Kidney (tissue), 22 donors: Measurements from ENCODE around the gene BICD2. TPM values are rescaled to one million over a fixed set of nuclear protein-coding genes. Genes with fewer than 3 reads are reported as not detected.
A peak's percentile ranks its signal among the peaks of the same experiment; 100 is the strongest.
"Not testable (repeated sequence)": the region's sequence is repeated elsewhere in the genome, so short reads cannot be mapped to it uniquely, and the experiment has no call there.

Experiments
- DNase-seq, 5 donors: peaks; one replicate each; pipeline ENCODE4 v3.0.0-alpha.2; 2013 to 2020
- FAIRE-seq: peaks from 2 replicates; lab custom pipeline; 2012; peaks lifted over from hg19 to GRCh38; lab: Jason Lieb, UNC
- H3K27ac ChIP-seq, 2 donors: one replicate each; pipeline ENCODE4 v1.7.0; 2013; ENCODE audit warnings: low read depth in 2 of 2, low read length in 2 of 2, inconsistent platforms in 1 of 2
- H3K27me3 ChIP-seq: one replicate; pipeline ENCODE4 v1.7.1; 2013; ENCODE audit warnings: low read length, inconsistent platforms; ENCODE audit not compliant: control insufficient read depth, insufficient read depth
- H3K36me3 ChIP-seq, 3 donors: one replicate each; pipeline versions ENCODE4 v1.7.0 to v1.7.1; 2013; ENCODE audit warnings: low read length in 3 of 3, control low read depth in 1 of 3, inconsistent platforms in 1 of 3; ENCODE audit not compliant: insufficient read depth in 3 of 3, control insufficient read depth in 2 of 3
- H3K4me1 ChIP-seq, 3 donors: one replicate each; pipeline versions ENCODE4 v1.7.0 to v1.7.1; 2013; ENCODE audit warnings: low read length in 3 of 3, inconsistent platforms in 1 of 3, low read depth in 1 of 3; ENCODE audit not compliant: control insufficient read depth in 2 of 3, insufficient read depth in 2 of 3
- H3K4me3 ChIP-seq, 3 donors: one replicate each; pipeline versions ENCODE4 v1.7.0 to v1.8.1; 2013; ENCODE audit warnings: low read length in 3 of 3, control low read depth in 1 of 3, inconsistent platforms in 1 of 3
- H3K9ac ChIP-seq, 3 donors: one replicate each; pipeline versions ENCODE4 v1.7.0 to v1.7.1; 2013; ENCODE audit warnings: low read length in 3 of 3, control low read depth in 1 of 3, inconsistent platforms in 1 of 3
- H3K9me3 ChIP-seq, 3 donors: one replicate each; pipeline versions ENCODE4 v1.7.0 to v1.7.1; 2013; ENCODE audit warnings: low read length in 3 of 3, control low read depth in 1 of 3, inconsistent platforms in 1 of 3; ENCODE audit not compliant: control insufficient read depth in 2 of 3, insufficient read depth in 1 of 3
- CTCF ChIP-seq: IDR thresholded peaks from 3 replicates; pipeline ENCODE4 v1.5.1; 2012; ENCODE audit warnings: mild to moderate bottlenecking, moderate library complexity, borderline replicate concordance; ENCODE audit not compliant: insufficient read depth; ENCODE audit errors: extremely low read depth
- intact Hi-C: fragments of 100-400 bp; cut with DNase I; formaldehyde crosslinking; loops from one replicate; pipeline ENCODE4 v1.11.1; 2022
- long read RNA-seq, 10 donors: library from polyadenylated mRNA in 1 of 10; unstranded in 1 of 10; transcript quantifications; one replicate each; pipeline ENCODE4 v2.0.0 and lab custom pipeline, GENCODE V29; 2021 to 2026
- polyA plus RNA-seq: library from polyadenylated mRNA; stranded (reverse); fragments of 350-450 nt; fragmentation: Illumina TruSeq; extraction: RNeasy Lipid Tissue Mini Kit (QIAGEN cat#74804); gene quantifications from one replicate; pipeline ENCODE4 v1.2.3, GENCODE V29; 2014; ENCODE audit warnings: low read depth, low replicate concordance; ENCODE audit not compliant: insufficient read depth
- total RNA-seq: library from RNA; stranded (reverse); fragmentation: NEBNext Ultra II Directional; extraction: Animal tissue kit (Norgen Biotek cat#: 25700); gene quantifications from one replicate; pipeline ENCODE4 v1.2.1, GENCODE V29; 2021
- donor health status: control.
- donor health status: control.
- donor health status: control.
- donor health status: control.
- donor health status: control.
- donor health status: DM: yes; HTN: yes; CAD: no.
- donor health status: Normal renal cell carcinoma (clear cell type).

The BICD2 gene
- 25.2 TPM for total RNA-seq
- 10.0 TPM for polyA plus RNA-seq
- long read RNA-seq, donor 1, full-length matches to known transcripts: 7 of 7 reads
- long read RNA-seq, donor 1, partial matches to known transcripts: 0 of 7 reads
- long read RNA-seq, donor 1, other reads (novel, unspliced or antisense): 0 of 7 reads
- long read RNA-seq, donor 2, full-length matches to known transcripts: 3 of 3 reads
- long read RNA-seq, donor 2, partial matches to known transcripts: 0 of 3 reads
- long read RNA-seq, donor 2, other reads (novel, unspliced or antisense): 0 of 3 reads
- long read RNA-seq, donor 3, full-length matches to known transcripts: 4 of 4 reads
- long read RNA-seq, donor 3, partial matches to known transcripts: 0 of 4 reads
- long read RNA-seq, donor 3, other reads (novel, unspliced or antisense): 0 of 4 reads
- long read RNA-seq, donor 4, full-length matches to known transcripts: 11 of 11 reads
- long read RNA-seq, donor 4, partial matches to known transcripts: 0 of 11 reads
- long read RNA-seq, donor 4, other reads (novel, unspliced or antisense): 0 of 11 reads
- long read RNA-seq, donor 5: 0 reads
- long read RNA-seq, donor 6, full-length matches to known transcripts: 1 of 1 reads
- long read RNA-seq, donor 6, partial matches to known transcripts: 0 of 1 reads
- long read RNA-seq, donor 6, other reads (novel, unspliced or antisense): 0 of 1 reads
- long read RNA-seq, donor 7, full-length matches to known transcripts: 31 of 49 reads
- long read RNA-seq, donor 7, partial matches to known transcripts: 4 of 49 reads
- long read RNA-seq, donor 7, other reads (novel, unspliced or antisense): 14 of 49 reads
- long read RNA-seq, donor 8, full-length matches to known transcripts: 7 of 7 reads
- long read RNA-seq, donor 8, partial matches to known transcripts: 0 of 7 reads
- long read RNA-seq, donor 8, other reads (novel, unspliced or antisense): 0 of 7 reads
- long read RNA-seq, donor 9, full-length matches to known transcripts: 6 of 6 reads
- long read RNA-seq, donor 9, partial matches to known transcripts: 0 of 6 reads
- long read RNA-seq, donor 9, other reads (novel, unspliced or antisense): 0 of 6 reads
- long read RNA-seq, donor 10, full-length matches to known transcripts: 4 of 4 reads
- long read RNA-seq, donor 10, partial matches to known transcripts: 0 of 4 reads
- long read RNA-seq, donor 10, other reads (novel, unspliced or antisense): 0 of 4 reads

DNA sequence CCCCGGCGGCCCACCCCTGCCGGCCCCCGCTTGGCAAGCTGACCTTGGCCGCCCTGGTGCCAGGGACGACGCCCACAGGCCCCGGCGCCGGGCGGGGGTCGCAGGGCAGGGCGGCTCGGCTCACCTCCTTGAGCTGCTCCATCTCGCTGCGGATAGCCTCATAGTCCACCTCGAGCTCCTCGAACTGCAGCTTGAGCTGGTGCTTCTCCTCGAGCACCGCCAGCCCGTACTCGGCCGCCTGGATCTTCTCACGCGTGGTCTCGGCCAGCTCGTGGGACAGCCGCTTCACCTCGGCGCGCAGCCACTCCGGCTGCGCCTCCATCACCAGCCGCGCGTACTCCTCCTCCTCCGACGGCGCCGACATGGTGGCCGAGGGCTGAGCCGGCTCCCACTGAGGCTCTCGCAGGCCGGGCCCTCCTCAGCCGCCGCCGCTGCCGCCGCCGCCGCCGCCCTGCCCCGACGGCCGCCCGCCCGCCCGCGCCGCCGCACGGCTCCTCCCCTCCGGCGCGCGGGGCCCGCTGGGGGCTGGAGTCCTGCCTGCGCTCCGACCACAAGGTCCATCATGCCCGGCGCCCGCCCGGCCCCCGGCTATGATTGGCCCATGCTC lies at the start of gene BICD2:
BICD2 (minus strand) TSS at position 453 of the 607 bp plus-strand sequence; CDS start at position 364, 89 bp downstream.
- Histone ChIP-seq H3K9me3 (no peaks in the 10 kb centered on the region), H3K27me3 (no peaks in the 10 kb centered on the region), H3K36me3 (no peaks in the 10 kb centered on the region), H3K4me3 (peak within 1 kb of the TSS; percentile 85 to 88 (median 86)), H3K9ac (peak within 1 kb of the TSS; percentile 64 to 84 (median 68)), H3K27ac (peak within 1 kb of the TSS; percentile 98 to 100), H3K4me1 (peaks cover 0 to 34% (median 16%) of the 10 kb centered on the region in 3 donors)
- DNase-seq (no peak), FAIRE-seq (no peak)
- intact Hi-C loops: no loop called here
- TF ChIP-seq CTCF: no peak

- H3K9me3 ChIP-seq, FAIRE-seq, H3K4me1 ChIP-seq, H3K27ac ChIP-seq, H3K9ac ChIP-seq, H3K4me3 ChIP-seq, intact Hi-C loops, H3K36me3 ChIP-seq, DNase-seq: not testable (repeated sequence)
- H3K27me3 ChIP-seq: peaks cover 70% of the 10 kb centered on the region
These were observed 45.1 kb upstream of the BICD2 start for GRCh38 chr9:92809629-92810326.

DNA sequence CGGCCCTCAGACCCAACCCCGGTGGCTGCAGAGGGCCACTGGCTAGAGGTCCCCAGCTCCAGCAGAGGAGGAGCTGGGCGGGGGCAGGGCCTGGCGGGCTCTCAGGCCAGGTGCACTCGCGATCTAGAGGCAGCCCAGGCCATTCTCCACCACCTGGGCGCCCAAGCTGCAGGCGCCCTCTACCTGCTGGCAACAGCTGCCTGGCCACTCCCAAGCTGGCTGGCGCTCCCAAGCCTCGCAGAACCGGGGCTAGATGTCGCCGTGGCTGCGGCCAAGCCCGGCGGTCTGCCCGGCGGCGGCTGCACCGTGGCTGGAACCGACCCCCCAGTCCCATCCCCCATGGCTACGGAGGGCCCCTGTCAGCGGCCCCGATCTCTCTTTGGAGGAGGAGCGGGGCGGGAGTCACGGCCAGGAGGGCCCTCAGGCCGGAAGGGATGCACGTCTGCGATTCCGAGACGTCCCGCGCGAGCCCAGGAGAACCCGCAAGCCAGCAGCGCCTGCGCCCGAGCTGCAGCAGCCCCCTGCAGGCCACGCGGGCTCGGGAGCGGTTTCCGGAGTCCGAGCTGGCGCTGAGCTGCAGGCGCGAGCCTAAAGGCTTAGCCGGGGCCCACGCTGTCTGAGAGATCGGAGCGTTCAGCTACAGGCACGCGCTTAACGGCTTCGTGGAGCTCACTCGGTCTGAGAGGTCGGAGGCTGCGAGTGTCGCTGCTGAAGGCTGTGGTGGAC lies 44.3 kb upstream of the BICD2 start:
- no peak overlapping the region for H3K9ac ChIP-seq
- H3K27me3 ChIP-seq: peaks cover 74% of the 10 kb centered on the region
- no peak for TF ChIP-seq CTCF
- intact Hi-C loops: no loop called here
- H3K4me3 ChIP-seq: no peak overlapping the region
- no peak overlapping the region for H3K27ac ChIP-seq
- H3K36me3 ChIP-seq: no peaks in the 10 kb centered on the region
- no peak for FAIRE-seq
- peak; percentile 85 to 91 (median 89) for DNase-seq
- H3K4me1 ChIP-seq: peaks cover 0 to 8% (median 0%) of the 10 kb centered on the region in 3 donors
- no peaks in the 10 kb centered on the region for H3K9me3 ChIP-seq
